Caco-2 (cell line): ENCODE measurements around the gene KLHL25. TPM values are rescaled to one million over a fixed set of nuclear protein-coding genes. Genes with fewer than 3 reads are reported as not detected.

ENCODE experiments used
- BruUV-seq: library from RNA; stranded (reverse); fragments of 400-500 nt; replicated peaks from 2 replicates; lab custom pipeline; 2021; lab: Mats Ljungman, UMichigan
- CTCF ChIA-PET: fragments of 300-600 bp; sonication (Branson Sonifier 250); formaldehyde crosslinking; loops from one replicate; lab custom pipeline; 2022; ENCODE audit warnings: antibody characterized with exemption; lab: Charles Lee
- POLR2A ChIA-PET: fragments of 300-600 bp; sonication (Branson Sonifier 250); formaldehyde crosslinking; loops from one replicate; lab custom pipeline; 2022; ENCODE audit warnings: antibody characterized with exemption; lab: Charles Lee
- DNase-seq, 2 experiments: peaks; one replicate each; pipeline versions ENCODE4 v3.0.0 to v3.0.0-alpha.2; 2020 to 2022
- H3K27me3 ChIP-seq: replicated peaks from 2 replicates; pipeline ENCODE4 v1.6.0; 2011; ENCODE audit warnings: low read length; ENCODE audit not compliant: control insufficient read depth, insufficient read depth
- H3K36me3 ChIP-seq: 2 replicates; pipeline ENCODE4 v1.5.1; 2011; ENCODE audit warnings: low read length; ENCODE audit not compliant: control insufficient read depth, insufficient read depth
- H3K4me1 ChIP-seq: fragments of 250-450 bp; sonication (Bioruptor Pico); 2 replicates; pipeline ENCODE4 v1.5.1; 2020; ENCODE audit warnings: mild to moderate bottlenecking
- H3K4me3 ChIP-seq: 2 replicates; pipeline ENCODE4 v1.5.1; 2011; ENCODE audit warnings: low read depth, mild to moderate bottlenecking, control low read depth, low read length
- H3K9me3 ChIP-seq: fragments of 250-450 bp; sonication (Bioruptor Pico); 2 replicates; pipeline ENCODE4 v1.5.1; 2020; ENCODE audit warnings: mild to moderate bottlenecking, moderate library complexity
- H3K27ac Mint-ChIP-seq: one replicate; pipeline ENCODE4 v1.8.0; 2022; ENCODE audit warnings: mixed read lengths; ENCODE audit not compliant: unreplicated experiment
- H3K27me3 Mint-ChIP-seq: one replicate; pipeline ENCODE4 v1.8.0; 2022; ENCODE audit warnings: mixed read lengths; ENCODE audit not compliant: insufficient read depth, unreplicated experiment
- H3K36me3 Mint-ChIP-seq: one replicate; pipeline ENCODE4 v1.8.0; 2022; ENCODE audit warnings: mild to moderate bottlenecking, mixed read lengths; ENCODE audit not compliant: insufficient read depth, unreplicated experiment
- H3K4me1 Mint-ChIP-seq: one replicate; pipeline ENCODE4 v1.8.0; 2022; ENCODE audit warnings: low read depth, mixed read lengths; ENCODE audit not compliant: unreplicated experiment
- H3K4me3 Mint-ChIP-seq: one replicate; pipeline ENCODE4 v1.8.0; 2022; ENCODE audit warnings: mild to moderate bottlenecking, moderate library complexity, mixed read lengths; ENCODE audit not compliant: unreplicated experiment
- H3K9me3 Mint-ChIP-seq: one replicate; pipeline ENCODE4 v1.8.0; 2022; ENCODE audit warnings: mixed read lengths; ENCODE audit not compliant: unreplicated experiment
- CTCF ChIP-seq, 2 experiments: fragments of 200-600 bp in 1 of 2; IDR thresholded peaks; 1 replicate in 1 of 2; 2 replicates in 1 of 2; pipeline versions ENCODE4 v1.5.1 to v1.8.0; 2011 to 2022; ENCODE audit warnings: antibody characterized with exemption in 1 of 2, control low read depth in 1 of 2, inconsistent platforms in 1 of 2, low read depth in 1 of 2, low read length in 1 of 2, mild to moderate bottlenecking in 1 of 2, moderate library complexity in 1 of 2; ENCODE audit not compliant: insufficient read depth in 1 of 2, severe bottlenecking in 1 of 2, unreplicated experiment in 1 of 2
- intact Hi-C: fragments of 100-400 bp; cut with micrococcal nuclease; formaldehyde crosslinking; loops from one replicate; pipeline ENCODE4 v1.10.0; 2022; ENCODE audit not compliant: unreplicated experiment
- total RNA-seq: library from RNA; stranded (reverse); gene quantifications from 2 replicates; pipeline ENCODE4 v1.2.3, GENCODE V29; 2022

KLHL25 gene
- total RNA-seq, 1 experiment from 2014 or later: 15.4 TPM

GRCh38 chr15:85756411-85757072 is 38.2 kb downstream of the KLHL25 start:
- BruUV-seq: no TSS peak
- H3K4me1 Mint-ChIP-seq: no peaks in the 10 kb centered on the region
- Histone ChIP-seq H3K36me3 (no peaks in the 10 kb centered on the region; the same call in 1 of the 2 replicates), H3K9me3 (no peaks in the 10 kb centered on the region), H3K4me1 (no peaks in the 10 kb centered on the region), H3K27me3 (no peaks in the 10 kb centered on the region), H3K4me3 (no peak overlapping the region)
- no peak for TF ChIP-seq CTCF (IDR thresholded peaks at IDR 0.05; ENCODE audit: insufficient read depth in 1 of 2, low read depth in 1 of 2, low read length in 1 of 2, severe bottlenecking in 1 of 2, unreplicated experiment in 1 of 2)
- peak in 1 of 2 experiments; percentile 28 for DNase-seq
- peaks cover 53% of the 10 kb centered on the region for H3K36me3 Mint-ChIP-seq
- intact Hi-C loops: no loop called here
- POLR2A ChIA-PET: interaction anchor here (0.6 kb wide), 1 partner anchor 521 kb away, joined by 3 read pairs; no protein-coding TSS in a partner anchor
- CTCF ChIA-PET: no interaction called here
- no peaks in the 10 kb centered on the region for H3K27me3 Mint-ChIP-seq
- H3K27ac Mint-ChIP-seq: no peak overlapping the region
- no peak overlapping the region for H3K4me3 Mint-ChIP-seq
- no peaks in the 10 kb centered on the region for H3K9me3 Mint-ChIP-seq

GRCh38 chr15:85755942-85756341 is 38.8 kb downstream of the KLHL25 start:
- Histone ChIP-seq H3K36me3 (no peaks in the 10 kb centered on the region; the same call in 1 of the 2 replicates), H3K9me3 (no peaks in the 10 kb centered on the region), H3K4me3 (no peak overlapping the region), H3K4me1 (no peaks in the 10 kb centered on the region), H3K27me3 (no peaks in the 10 kb centered on the region)
- DNase-seq: peak in 1 of 2 experiments; percentile 14
- H3K36me3 Mint-ChIP-seq: peaks cover 56% of the 10 kb centered on the region
- BruUV-seq: no TSS peak
- no peak overlapping the region for H3K4me3 Mint-ChIP-seq
- intact Hi-C loops: no loop called here
- POLR2A ChIA-PET: no interaction called here
- no peaks in the 10 kb centered on the region for H3K27me3 Mint-ChIP-seq
- no peaks in the 10 kb centered on the region for H3K9me3 Mint-ChIP-seq
- TF ChIP-seq CTCF (IDR thresholded peaks at IDR 0.05; ENCODE audit: insufficient read depth in 1 of 2, low read depth in 1 of 2, low read length in 1 of 2, severe bottlenecking in 1 of 2, unreplicated experiment in 1 of 2): no peak
- H3K27ac Mint-ChIP-seq: no peak overlapping the region
- no peaks in the 10 kb centered on the region for H3K4me1 Mint-ChIP-seq
- CTCF ChIA-PET: interaction anchor here (0.5 kb wide), 1 partner anchor 81 kb away, joined by 4 read pairs; no protein-coding TSS in a partner anchor

- H3K9me3 ChIP-seq: no peaks in the 10 kb centered on the region
- no peaks in the 10 kb centered on the region for H3K4me1 ChIP-seq
- Mint-ChIP-seq H3K4me3 (no peak overlapping the region), H3K4me1 (no peaks in the 10 kb centered on the region), H3K9me3 (no peaks in the 10 kb centered on the region), H3K36me3 (peaks cover 61% of the 10 kb centered on the region), H3K27ac (no peak overlapping the region), H3K27me3 (no peaks in the 10 kb centered on the region)
- TF ChIP-seq CTCF (IDR thresholded peaks at IDR 0.05; ENCODE audit: insufficient read depth in 1 of 2, low read depth in 1 of 2, low read length in 1 of 2, severe bottlenecking in 1 of 2, unreplicated experiment in 1 of 2): no peak
- no TSS peak for BruUV-seq
- no peaks in the 10 kb centered on the region; the same call in 1 of the 2 replicates for H3K36me3 ChIP-seq
- POLR2A ChIA-PET: no interaction called here
- H3K27me3 ChIP-seq: no peaks in the 10 kb centered on the region
- intact Hi-C loops: no loop called here
- no peak overlapping the region for H3K4me3 ChIP-seq
- CTCF ChIA-PET: interaction anchor here (0.5 kb wide), 1 partner anchor 82 kb away, joined by 4 read pairs; no protein-coding TSS in a partner anchor
- peak in 1 of 2 experiments; percentile 17 for DNase-seq
These were observed 39.3 kb downstream of the KLHL25 start for GRCh38 chr15:85755471-85755870.
